HG03135 (cell line): ENCODE measurements around the gene RMP24.
"Not testable (repeated sequence)": the region's sequence is repeated elsewhere in the genome, so short reads cannot be mapped to it uniquely, and the experiment has no call there.

ENCODE experiments used
- ATAC-seq: cut with Tn5 transposase; IDR thresholded peaks from one replicate; pipeline ENCODE4 v1.9.1; 2021; ENCODE audit warnings: mild to moderate bottlenecking, moderate library complexity; ENCODE audit not compliant: unreplicated experiment

Gene RMP24

DNA sequence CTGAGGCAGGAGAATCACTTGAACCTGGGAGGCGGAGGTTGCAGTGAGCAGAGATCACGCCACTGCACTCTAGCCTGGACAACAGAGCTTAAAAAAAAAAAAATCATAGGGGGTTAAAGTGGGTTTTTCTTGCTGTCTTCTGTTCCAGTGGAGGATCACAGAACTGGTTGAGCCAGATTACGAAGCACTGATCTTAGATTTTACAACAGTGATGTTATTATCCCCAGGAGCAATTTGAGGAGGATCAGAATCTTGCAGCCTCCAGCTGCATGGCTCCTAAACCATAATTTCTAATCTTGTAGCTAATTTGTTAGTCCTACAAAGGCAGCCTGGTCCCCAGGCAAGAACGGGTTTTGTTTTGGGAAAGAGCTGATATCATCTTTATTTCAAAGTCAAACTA is 4.6 kb upstream of the RMP24 start:
- ATAC-seq: not testable (repeated sequence)

DNA sequence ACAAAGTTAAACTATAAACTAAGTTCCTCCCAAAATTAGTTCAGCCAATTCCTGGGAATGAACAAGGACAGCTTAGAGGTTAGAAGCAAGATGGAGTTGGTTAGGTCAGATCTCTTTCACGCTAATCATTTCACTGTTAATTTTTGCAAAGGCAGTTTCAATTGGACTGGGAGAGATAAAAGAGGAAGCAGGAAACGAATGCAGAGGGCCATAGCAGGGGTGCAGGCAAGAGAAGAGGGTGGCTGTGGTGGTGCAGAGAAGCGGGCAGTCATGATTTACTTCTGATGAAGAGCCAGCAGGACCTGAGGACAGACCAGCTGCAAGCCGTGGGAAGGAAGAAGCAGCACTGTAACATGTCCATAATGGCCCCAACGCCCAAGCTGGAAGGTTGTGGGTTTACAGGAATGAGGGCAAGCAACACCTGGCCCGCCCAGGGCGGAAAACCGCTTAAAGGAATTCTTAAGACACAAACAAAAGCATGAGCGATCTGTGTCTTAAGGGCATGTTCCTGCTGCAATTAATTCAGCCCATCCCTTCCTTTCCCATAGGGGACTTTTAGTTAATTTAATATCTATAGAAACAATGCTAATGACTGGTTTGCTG is 4.1 kb upstream of the RMP24 start:
- ATAC-seq: no peak

- ATAC-seq: no peak
These were observed 2.8 kb upstream of the RMP24 start for GRCh38 chr18:35969676-35970075.

- peak; percentile 0 for ATAC-seq
These were observed 750 bp upstream of the RMP24 start for GRCh38 chr18:35971661-35972196.

DNA sequence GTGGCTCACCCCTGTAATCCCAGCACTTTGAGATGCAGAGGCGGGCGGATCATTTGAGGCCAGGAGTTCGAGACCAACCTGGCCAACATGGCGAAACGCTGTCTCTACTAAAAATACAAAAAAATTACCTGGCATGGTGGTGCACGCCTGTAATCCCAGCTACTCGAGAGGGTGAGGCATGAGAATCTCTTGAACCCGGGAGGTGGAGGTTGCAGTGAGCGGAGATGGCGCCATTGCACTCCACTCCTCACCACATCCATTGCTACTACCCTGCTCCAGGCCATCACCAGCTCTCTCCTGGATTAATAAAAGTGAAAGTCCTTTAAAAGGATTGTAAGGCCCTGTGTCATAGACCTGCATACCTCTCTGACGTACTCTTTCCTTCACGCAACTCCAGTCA is 1.2 kb downstream of the RMP24 start:
- no peak for ATAC-seq

DNA sequence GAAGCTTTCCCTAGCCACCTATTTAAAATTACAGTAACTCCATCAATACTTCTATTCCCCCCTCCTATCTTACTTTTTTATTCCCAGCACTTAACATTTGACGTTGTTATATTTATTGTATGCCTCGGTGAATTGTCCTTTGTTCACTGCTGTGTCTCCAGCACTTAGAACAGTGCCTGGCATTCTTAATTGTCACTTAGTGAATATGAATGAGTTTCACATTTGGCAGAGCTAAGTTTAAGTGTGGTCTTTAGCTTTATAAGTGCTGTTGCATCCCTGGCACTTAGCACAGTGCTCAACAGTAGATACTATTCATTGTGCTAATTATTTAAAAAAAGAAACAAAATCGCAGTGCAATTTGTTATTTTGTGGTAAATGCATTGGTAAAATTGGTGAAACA is 1.7 kb downstream of the RMP24 start:
- no peak for ATAC-seq

DNA sequence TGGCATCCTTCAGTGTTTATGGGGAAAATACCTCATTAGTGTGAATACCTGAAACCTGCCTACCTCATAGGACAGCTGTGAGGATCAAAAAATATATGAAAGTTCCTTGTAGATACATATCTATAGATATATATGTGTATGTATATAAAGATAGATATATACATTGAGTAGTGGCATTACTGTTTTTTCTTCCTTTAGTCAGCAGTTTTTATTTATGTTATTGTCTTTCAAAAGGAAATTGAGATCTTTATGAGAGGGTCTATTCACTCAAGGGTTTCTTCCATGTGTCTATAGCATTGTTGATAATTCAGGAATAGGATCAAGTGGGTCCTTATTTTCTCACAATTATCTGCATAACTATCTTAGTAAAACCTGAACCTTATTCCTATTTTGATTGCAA is 6.6 kb downstream of the RMP24 start:
- ATAC-seq: no peak

DNA sequence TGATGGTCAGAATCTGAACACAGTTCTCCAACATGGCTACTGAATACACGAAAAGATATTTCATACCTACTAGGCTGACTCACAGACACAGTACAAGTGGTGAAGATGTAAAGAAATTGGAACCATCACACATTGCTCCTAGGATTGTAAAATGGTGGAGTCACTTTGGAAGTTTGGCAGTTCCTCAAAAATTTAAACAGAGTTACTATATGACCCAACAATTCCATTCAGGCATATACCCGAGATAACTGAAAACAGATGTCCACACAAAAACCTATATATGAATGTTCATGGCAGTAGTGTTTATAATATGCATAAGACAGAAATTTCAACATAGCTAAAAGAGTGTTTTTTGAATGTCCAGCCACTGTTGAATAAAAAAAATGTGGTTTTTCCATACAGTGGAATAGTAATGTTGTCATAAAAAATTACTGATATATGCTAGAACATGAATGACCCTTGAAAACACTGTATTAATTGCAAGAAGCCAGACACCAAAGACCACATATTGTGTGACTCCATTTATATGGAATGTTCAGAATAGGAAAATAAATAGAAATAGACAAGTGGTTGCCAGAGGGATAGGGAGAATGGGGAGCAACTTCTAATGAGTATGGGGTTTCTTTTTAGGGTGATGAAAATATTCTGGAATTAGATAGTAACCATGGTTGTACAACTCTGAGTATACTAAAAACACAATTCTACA is 10.1 kb downstream of the RMP24 start:
- ATAC-seq: no peak

DNA sequence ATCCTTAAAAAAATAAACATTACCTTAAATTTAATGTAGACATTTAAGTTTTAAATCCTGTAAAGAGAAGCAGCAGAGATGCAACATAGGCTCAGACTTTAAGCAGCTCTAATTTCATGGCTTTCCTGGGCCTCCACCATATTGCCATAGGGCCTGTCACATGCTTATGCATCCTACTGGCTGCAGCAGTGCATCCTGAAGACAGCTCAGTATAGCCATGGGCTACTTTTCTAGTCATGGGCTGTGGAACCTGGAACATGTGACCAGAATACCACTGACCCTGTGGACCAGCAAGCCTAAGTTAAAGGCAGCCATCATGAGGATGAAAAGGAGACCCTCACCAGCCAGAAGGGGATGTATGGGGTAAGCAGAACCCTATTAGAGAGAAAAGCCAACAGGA is 10.7 kb downstream of the RMP24 start:
- ATAC-seq: no peak

DNA sequence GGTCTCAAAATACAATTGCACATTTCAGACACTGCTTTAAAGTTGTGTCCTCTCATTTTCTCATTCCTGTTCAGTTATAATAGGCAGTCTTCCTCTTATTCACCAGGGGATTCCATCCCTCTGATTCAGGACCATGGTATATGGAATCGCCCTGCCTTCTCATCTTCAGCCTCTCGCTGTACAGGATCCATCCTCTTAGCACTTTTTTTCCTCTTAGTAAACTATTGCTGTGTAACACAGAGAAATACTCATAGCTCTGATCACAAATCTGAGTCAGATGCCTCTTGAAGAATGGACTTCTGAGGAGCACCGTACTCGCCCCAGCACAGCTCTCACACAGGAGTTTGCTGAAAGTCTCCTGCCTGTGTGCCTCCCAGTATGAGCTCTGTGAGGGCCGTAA is 11.3 kb downstream of the RMP24 start:
- ATAC-seq: no peak

DNA sequence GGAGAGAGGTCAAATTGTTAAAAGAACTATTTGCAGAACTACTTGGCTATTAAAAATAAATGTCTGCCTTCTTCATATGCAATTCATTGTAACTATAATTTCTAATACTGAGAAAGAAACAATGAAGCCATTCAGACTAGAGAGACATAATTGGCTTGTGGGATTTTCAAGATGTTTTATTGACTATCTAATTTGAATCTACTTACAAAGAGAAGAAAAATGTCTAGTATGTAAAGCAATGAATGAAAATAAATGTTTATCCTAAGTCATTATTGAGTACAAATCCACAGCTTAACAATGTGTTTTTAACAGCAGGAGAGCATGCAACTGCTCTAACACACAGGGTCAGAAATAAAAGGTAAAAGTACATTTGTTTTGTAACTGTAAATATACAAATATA is 19.2 kb downstream of the RMP24 start:
- ATAC-seq: no peak

DNA sequence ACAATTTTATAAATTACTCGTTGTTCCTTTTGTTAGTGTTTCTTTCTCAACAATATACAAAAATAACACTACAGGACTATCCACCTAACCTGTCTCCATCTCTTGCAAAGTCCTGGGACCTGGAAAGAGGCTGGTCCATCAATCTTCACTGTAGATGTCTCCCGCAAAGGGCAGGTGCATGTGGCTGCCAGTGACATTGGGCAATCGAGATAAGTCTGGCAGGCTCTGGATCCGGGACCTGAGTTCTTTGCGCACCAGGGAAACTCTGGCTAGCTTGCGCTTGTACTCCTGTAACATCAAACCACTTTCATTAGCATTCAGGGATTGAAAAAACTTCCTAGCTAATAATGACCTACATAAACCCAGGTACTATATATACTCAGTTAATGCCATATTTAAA is 20.5 kb downstream of the RMP24 start:
- no peak for ATAC-seq

DNA sequence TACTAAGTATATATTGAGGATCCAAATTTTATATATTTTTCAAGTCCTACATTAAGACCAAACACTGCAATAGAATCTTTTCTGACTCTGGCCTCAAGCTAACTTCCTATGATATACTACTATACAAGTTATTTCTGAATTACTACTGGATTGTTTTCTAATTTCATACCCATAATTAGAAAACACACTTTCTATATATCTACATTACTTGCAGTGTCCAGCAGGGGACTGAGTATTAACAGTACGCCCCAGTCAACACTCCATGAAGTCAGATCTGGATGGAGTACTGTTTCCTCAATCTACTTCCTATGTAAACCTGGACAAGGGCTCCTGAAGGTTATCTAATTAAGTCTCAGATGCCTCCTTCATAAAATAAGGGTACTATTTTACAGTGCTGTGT is 26.5 kb downstream of the RMP24 start:
- no peak for ATAC-seq

- ATAC-seq: no peak
These were observed 27.4 kb downstream of the RMP24 start for GRCh38 chr18:35999925-36000324.

- ATAC-seq: no peak
These were observed 34.5 kb downstream of the RMP24 start for GRCh38 chr18:36006997-36007396.

DNA sequence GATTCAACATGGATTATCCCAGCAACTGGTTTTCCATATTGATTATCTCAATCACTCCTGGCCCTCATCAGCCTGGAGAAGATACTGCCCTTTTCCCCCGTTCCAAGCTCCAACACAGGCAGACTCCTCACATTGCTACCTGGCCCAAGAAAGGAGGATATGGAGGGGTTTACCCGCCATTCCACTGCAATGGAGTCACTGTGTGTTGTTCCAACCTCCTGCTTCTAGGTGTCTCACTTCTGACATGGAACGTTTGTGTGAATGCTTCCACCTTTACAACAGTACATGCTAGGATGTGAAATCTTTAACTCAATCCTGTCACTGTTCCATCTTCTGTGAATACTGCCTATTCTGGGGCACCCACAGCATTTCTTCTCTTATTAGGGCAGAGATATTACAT is 36.7 kb downstream of the RMP24 start:
- ATAC-seq: no peak

DNA sequence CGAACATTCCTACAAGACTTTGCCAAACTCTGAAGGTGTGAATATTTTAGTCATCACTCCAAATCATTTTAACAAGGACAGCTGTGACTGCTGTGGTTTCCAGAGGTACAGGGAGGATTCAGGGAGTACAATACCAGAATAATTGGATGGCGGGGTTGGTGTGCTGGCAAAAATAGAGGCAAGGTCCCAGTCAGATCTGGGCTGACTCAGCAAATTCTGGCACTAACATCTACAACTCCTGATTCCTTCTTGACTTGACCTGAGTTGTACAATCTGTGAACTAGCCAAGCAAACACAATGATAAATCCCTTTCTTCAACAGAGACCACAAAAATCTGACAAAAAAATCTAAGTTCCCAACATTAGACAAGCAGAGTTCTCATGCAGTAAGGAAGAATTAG is 40.4 kb downstream of the RMP24 start:
- ATAC-seq: no peak

- ATAC-seq: peak; percentile 83
These were observed 43.1 kb downstream of the RMP24 start for GRCh38 chr18:36015629-36016028.

GRCh38 chr18:36017232-36017631 is 44.8 kb downstream of the RMP24 start:
- no peak for ATAC-seq

- no peak for ATAC-seq
These were observed 47.8 kb downstream of the RMP24 start for GRCh38 chr18:36020174-36020711.

DNA sequence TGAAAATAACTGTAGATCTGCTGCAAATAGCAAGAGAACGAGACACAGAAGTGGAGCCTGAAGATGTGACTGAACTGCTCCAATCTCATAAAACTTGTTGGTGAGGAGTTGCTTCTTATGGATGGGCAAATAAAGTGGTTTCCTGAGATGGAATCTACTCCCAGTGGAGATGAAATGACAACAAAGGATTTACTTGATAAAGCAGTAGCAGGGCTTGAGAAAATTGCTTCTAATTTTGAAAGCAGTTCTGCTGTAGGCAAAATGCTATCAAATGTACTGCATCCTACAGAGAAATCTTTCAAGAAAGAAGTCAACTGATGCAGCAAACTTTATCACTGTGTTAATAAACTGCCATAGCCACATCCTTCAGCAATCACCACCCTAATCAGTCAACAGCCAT is 50.9 kb downstream of the RMP24 start:
- no peak for ATAC-seq

GRCh38 chr18:36024241-36024640 is 51.8 kb downstream of the RMP24 start:
- ATAC-seq: not testable (repeated sequence)
